Gastroesophageal sphincter (tissue), 3 donors: ENCODE results near the gene AGR3.

Experiments
- CTCF ChIP-seq, 4 experiments: fragments of 200-600 bp in 2 of 4; fragments of 450-650 bp in 2 of 4; sonication (generic) in 1 of 4; IDR thresholded peaks; one replicate each; pipeline ENCODE4 v1.5.1; 2017 to 2019; ENCODE audit warnings: antibody characterized with exemption in 4 of 4, mild to moderate bottlenecking in 2 of 4, moderate library complexity in 2 of 4
- POLR2A ChIP-seq, 2 donors: fragments of 450-650 bp; IDR thresholded peaks; one replicate each; pipeline ENCODE4 v1.6.1; 2017; ENCODE audit warnings: antibody characterized with exemption in 2 of 2, mild to moderate bottlenecking in 2 of 2, moderate library complexity in 1 of 2
- POLR2AphosphoS5 ChIP-seq: sonication (generic); formaldehyde crosslinking; IDR thresholded peaks from one replicate; pipeline ENCODE4 v1.6.1; 2017; ENCODE audit warnings: antibody characterized with exemption

DNA sequence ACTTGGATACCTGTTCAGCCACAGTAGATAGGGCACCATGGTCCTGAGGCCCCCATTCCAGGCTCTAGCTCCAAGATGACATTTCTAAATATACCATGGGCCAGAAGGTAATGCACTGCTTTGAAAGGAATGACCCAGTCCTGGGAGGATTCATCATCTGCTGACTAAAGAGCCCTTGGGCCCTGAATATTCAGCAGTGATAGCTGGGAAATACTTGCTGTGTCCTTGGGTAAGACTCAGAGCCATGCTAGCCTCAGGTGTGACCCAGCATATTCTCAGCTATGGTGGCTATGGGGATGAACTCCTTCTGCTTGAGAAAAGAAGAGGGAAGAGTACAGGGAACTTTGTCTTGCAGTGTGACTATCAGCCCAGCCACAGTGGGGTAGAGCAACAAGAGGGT, 55.7 kb downstream of the AGR3 start:
- no peak for TF ChIP-seq POLR2AphosphoS5
- TF ChIP-seq CTCF (IDR thresholded peaks at IDR 0.05) = no peak
- TF ChIP-seq POLR2A (IDR thresholded peaks at IDR 0.05) = no peak
